Transverse colon (tissue), 4 donors: ENCODE data around the gene RPE.

Experiments
- POLR2A ChIP-seq: fragments of 450-650 bp; IDR thresholded peaks from one replicate; pipeline ENCODE4 v1.6.1; 2016; ENCODE audit warnings: antibody characterized with exemption, mild to moderate bottlenecking, moderate library complexity
- POLR2AphosphoS5 ChIP-seq, 3 donors: sonication (generic); formaldehyde crosslinking; IDR thresholded peaks; one replicate each; pipeline ENCODE4 v1.6.1; 2016; ENCODE audit warnings: antibody characterized with exemption in 3 of 3
- TF ChIP-seq, protein P1 (sequence below), 5 experiments: fragments of 200-600 bp in 3 of 5; fragments of 450-650 bp in 2 of 5; sonication (generic) in 3 of 5; IDR thresholded peaks; 1 replicate in 2 of 5; 2 replicates in 3 of 5; pipeline ENCODE4 v1.5.1; 2016 to 2017; ENCODE audit warnings: antibody characterized with exemption in 5 of 5, inconsistent platforms in 3 of 5, mild to moderate bottlenecking in 2 of 5, moderate library complexity in 1 of 5

- TF ChIP-seq POLR2AphosphoS5 (IDR thresholded peaks at IDR 0.05) (no peak), POLR2A (no peak)
- TF ChIP-seq, protein P1, sequence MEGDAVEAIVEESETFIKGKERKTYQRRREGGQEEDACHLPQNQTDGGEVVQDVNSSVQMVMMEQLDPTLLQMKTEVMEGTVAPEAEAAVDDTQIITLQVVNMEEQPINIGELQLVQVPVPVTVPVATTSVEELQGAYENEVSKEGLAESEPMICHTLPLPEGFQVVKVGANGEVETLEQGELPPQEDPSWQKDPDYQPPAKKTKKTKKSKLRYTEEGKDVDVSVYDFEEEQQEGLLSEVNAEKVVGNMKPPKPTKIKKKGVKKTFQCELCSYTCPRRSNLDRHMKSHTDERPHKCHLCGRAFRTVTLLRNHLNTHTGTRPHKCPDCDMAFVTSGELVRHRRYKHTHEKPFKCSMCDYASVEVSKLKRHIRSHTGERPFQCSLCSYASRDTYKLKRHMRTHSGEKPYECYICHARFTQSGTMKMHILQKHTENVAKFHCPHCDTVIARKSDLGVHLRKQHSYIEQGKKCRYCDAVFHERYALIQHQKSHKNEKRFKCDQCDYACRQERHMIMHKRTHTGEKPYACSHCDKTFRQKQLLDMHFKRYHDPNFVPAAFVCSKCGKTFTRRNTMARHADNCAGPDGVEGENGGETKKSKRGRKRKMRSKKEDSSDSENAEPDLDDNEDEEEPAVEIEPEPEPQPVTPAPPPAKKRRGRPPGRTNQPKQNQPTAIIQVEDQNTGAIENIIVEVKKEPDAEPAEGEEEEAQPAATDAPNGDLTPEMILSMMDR (IDR thresholded peaks at IDR 0.05) = no peak
Measured at GRCh38 chr2:209958016-209958415, 44.4 kb upstream of the RPE start.
